H1 (cell line): ENCODE results near the gene UBE2V1. TPM values are rescaled to one million over a fixed set of nuclear protein-coding genes. Genes with fewer than 3 reads are reported as not detected.

ENCODE experiments used
- CTCF ChIA-PET: fragments of 300-600 bp; sonication (Branson Sonifier 250); formaldehyde crosslinking; loops from one replicate; lab custom pipeline; 2021; ENCODE audit not compliant: partially characterized antibody; lab: Charles Lee
- POLR2A ChIA-PET: fragments of 300-600 bp; sonication (Branson Sonifier 250); formaldehyde crosslinking; loops from one replicate; lab custom pipeline; 2021; ENCODE audit warnings: inconsistent platforms; ENCODE audit not compliant: partially characterized antibody; lab: Charles Lee
- DNase-seq, 2 experiments: peaks; one replicate each; pipeline versions ENCODE4 v3.0.0 to v3.0.0-alpha.2; 2010 to 2022; ENCODE audit warnings: low spot score in 2 of 2, low read depth in 1 of 2, mixed read lengths in 1 of 2
- FAIRE-seq: peaks from 2 replicates; lab custom pipeline; 2011; peaks lifted over from hg19 to GRCh38; lab: Jason Lieb, UNC
- H2AFZ ChIP-seq: 2 replicates; pipeline ENCODE4 v1.8.1; 2012; ENCODE audit warnings: low read length, inconsistent platforms
- H2AK5ac ChIP-seq: 2 replicates; pipeline ENCODE4 v1.6.1; 2013; ENCODE audit warnings: low read depth, low read length
- H2BK120ac ChIP-seq: replicated peaks from 2 replicates; pipeline ENCODE3; 2013; ENCODE audit warnings: low read depth, low read length, inconsistent platforms
- H2BK12ac ChIP-seq: 2 replicates; pipeline ENCODE4 v1.6.1; 2013; ENCODE audit warnings: low read depth, low read length
- H2BK15ac ChIP-seq: 2 replicates; pipeline ENCODE4 v1.6.1; 2013; ENCODE audit warnings: low read length
- H2BK20ac ChIP-seq: 2 replicates; pipeline ENCODE4 v1.6.1; 2013; ENCODE audit warnings: low read length
- H2BK5ac ChIP-seq: 2 replicates; pipeline ENCODE4 v1.6.1; 2013; ENCODE audit warnings: low read depth, low read length
- H3K14ac ChIP-seq: 2 replicates; pipeline ENCODE4 v1.6.1; 2013; ENCODE audit warnings: inconsistent platforms; ENCODE audit not compliant: insufficient read length
- H3K18ac ChIP-seq: 2 replicates; pipeline ENCODE4 v1.6.1; 2013; ENCODE audit warnings: low read length; ENCODE audit errors: extremely low read depth
- H3K23ac ChIP-seq: 2 replicates; pipeline ENCODE4 v1.6.1; 2013; ENCODE audit warnings: inconsistent platforms; ENCODE audit not compliant: insufficient read length
- H3K23me2 ChIP-seq: 2 replicates; pipeline ENCODE4 v1.6.1; 2013; ENCODE audit warnings: low read depth, low read length
- H3K27ac ChIP-seq: 2 replicates; pipeline ENCODE4 v1.6.1; 2011; ENCODE audit warnings: low read depth, low read length, inconsistent platforms
- H3K27me3 ChIP-seq, 4 experiments: replicated peaks in 1 of 4; 1 replicate in 1 of 4; 2 replicates in 3 of 4; pipeline versions ENCODE4 v1.6.1 to v1.8.1; 2011 to 2013; ENCODE audit warnings: low read length in 3 of 4, mild to moderate bottlenecking in 3 of 4, inconsistent platforms in 2 of 4, mixed read lengths in 2 of 4, moderate library complexity in 1 of 4; ENCODE audit not compliant: control insufficient read depth in 3 of 4, insufficient read depth in 3 of 4; ENCODE audit errors: extremely low read depth in 1 of 4
- H3K36me3 ChIP-seq, 4 experiments: 2 replicates each; pipeline versions ENCODE4 v1.6.1 to v1.8.1; 2011 to 2013; ENCODE audit warnings: mild to moderate bottlenecking in 4 of 4, low read length in 3 of 4, moderate library complexity in 2 of 4, control low read depth in 1 of 4, inconsistent platforms in 1 of 4; ENCODE audit not compliant: insufficient read depth in 4 of 4, control insufficient read depth in 2 of 4
- H3K4ac ChIP-seq: replicated peaks from 2 replicates; pipeline ENCODE3; 2013; ENCODE audit warnings: low read length, low read depth, mixed read lengths, inconsistent platforms; ENCODE audit not compliant: insufficient read length
- H3K4me1 ChIP-seq, 4 experiments: replicated peaks in 1 of 4; 1 replicate in 1 of 4; 2 replicates in 3 of 4; pipeline versions ENCODE4 v1.6.1 to v1.8.1; 2011 to 2013; ENCODE audit warnings: low read length in 3 of 4, inconsistent platforms in 2 of 4, mixed read lengths in 1 of 4; ENCODE audit not compliant: insufficient read depth in 4 of 4, control insufficient read depth in 3 of 4
- H3K4me2 ChIP-seq, 2 experiments: 2 replicates each; pipeline versions ENCODE4 v1.6.1 to v1.8.1; 2011 to 2013; ENCODE audit warnings: low read depth in 2 of 2, low read length in 2 of 2, control low read depth in 1 of 2, inconsistent platforms in 1 of 2, mild to moderate bottlenecking in 1 of 2; ENCODE audit not compliant: insufficient read depth in 1 of 2
- H3K4me3 ChIP-seq, 4 experiments: fragments of 200-600, 300-600 bp in 1 of 4; sonication (generic), shearing (Covaris generic), sonication (Bioruptor Twin) in 1 of 4; 2 replicates each; pipeline versions ENCODE4 v1.5.1 to v1.8.1; 2011 to 2016; ENCODE audit warnings: low read length in 4 of 4, low read depth in 3 of 4, control low read depth in 2 of 4, inconsistent platforms in 2 of 4, mild to moderate bottlenecking in 2 of 4, mixed read lengths in 1 of 4, moderate library complexity in 1 of 4; ENCODE audit not compliant: insufficient read depth in 2 of 4; ENCODE audit errors: extremely low read depth in 1 of 4
- H3K56ac ChIP-seq: replicated peaks from 2 replicates; pipeline ENCODE3; 2013; ENCODE audit warnings: low read depth, mild to moderate bottlenecking, mixed read lengths, low read length, inconsistent platforms; ENCODE audit not compliant: insufficient read length
- H3K79me1 ChIP-seq: 2 replicates; pipeline ENCODE4 v1.6.1; 2013; ENCODE audit warnings: low read depth, low read length, control low read depth
- H3K79me2 ChIP-seq, 2 experiments: 2 replicates each; pipeline versions ENCODE4 v1.6.1 to v1.8.1; 2012 to 2013; ENCODE audit warnings: low read length in 2 of 2, mild to moderate bottlenecking in 2 of 2, inconsistent platforms in 1 of 2; ENCODE audit not compliant: insufficient read depth in 2 of 2, control insufficient read depth in 1 of 2
- H3K9ac ChIP-seq, 4 experiments: replicated peaks in 1 of 4; 1 replicate in 1 of 4; 2 replicates in 3 of 4; pipeline versions ENCODE4 v1.6.1 to v1.8.1; 2011 to 2013; ENCODE audit warnings: low read depth in 3 of 4, low read length in 3 of 4, control low read depth in 2 of 4, mild to moderate bottlenecking in 2 of 4, moderate library complexity in 2 of 4, inconsistent platforms in 1 of 4; ENCODE audit errors: extremely low read depth in 1 of 4
- H3K9me3 ChIP-seq, 2 experiments: 2 replicates each; pipeline versions ENCODE4 v1.6.1 to v1.8.1; 2012 to 2013; ENCODE audit warnings: mild to moderate bottlenecking in 2 of 2, moderate library complexity in 2 of 2, control low read depth in 1 of 2, inconsistent platforms in 1 of 2, low read depth in 1 of 2, low read length in 1 of 2, mixed read lengths in 1 of 2; ENCODE audit not compliant: insufficient read depth in 2 of 2
- H4K20me1 ChIP-seq, 2 experiments: replicated peaks in 1 of 2; 2 replicates each; pipeline versions ENCODE3 to v1.8.1; 2011 to 2013; ENCODE audit warnings: inconsistent platforms in 2 of 2, low read length in 2 of 2, mild to moderate bottlenecking in 1 of 2; ENCODE audit not compliant: insufficient read depth in 2 of 2, control insufficient read depth in 1 of 2
- H4K5ac ChIP-seq: 2 replicates; pipeline ENCODE4 v1.6.1; 2013; ENCODE audit warnings: low read length, low read depth, mixed read lengths, inconsistent platforms; ENCODE audit not compliant: insufficient read length
- H4K8ac ChIP-seq: 2 replicates; pipeline ENCODE4 v1.8.0; 2013; ENCODE audit warnings: mild to moderate bottlenecking, moderate library complexity, low read length, inconsistent platforms; ENCODE audit not compliant: insufficient read depth; ENCODE audit errors: extremely low read depth
- H4K91ac ChIP-seq: replicated peaks from 2 replicates; pipeline ENCODE3; 2013; ENCODE audit warnings: low read length, mixed read lengths, inconsistent platforms; ENCODE audit not compliant: insufficient read length
- CTBP2 ChIP-seq: IDR thresholded peaks from 2 replicates; pipeline ENCODE4 v1.7.0; 2011; ENCODE audit warnings: borderline replicate concordance, mild to moderate bottlenecking, moderate library complexity, mixed read lengths, low read length; ENCODE audit not compliant: insufficient read depth, insufficient read length
- HDAC2 ChIP-seq, 2 experiments: fragments of 300-600 bp in 1 of 2; sonication (generic) in 1 of 2; IDR thresholded peaks; 2 replicates each; pipeline ENCODE4 v1.6.1; 2011 to 2012; ENCODE audit warnings: low read depth in 2 of 2, low read length in 2 of 2, mild to moderate bottlenecking in 2 of 2, moderate library complexity in 2 of 2, borderline replicate concordance in 1 of 2, inconsistent platforms in 1 of 2
- KDM4A ChIP-seq: IDR thresholded peaks from one replicate; pipeline ENCODE4 v1.7.1; 2012; ENCODE audit warnings: low read depth, mild to moderate bottlenecking, moderate library complexity, low read length, inconsistent platforms; ENCODE audit not compliant: severe bottlenecking
- KDM5A ChIP-seq: fragments of 200-600 bp; IDR thresholded peaks from 2 replicates; pipeline ENCODE4 v1.7.1; 2012; ENCODE audit warnings: mild to moderate bottlenecking, low read length, inconsistent platforms, mixed read lengths
- SIN3A ChIP-seq, 2 experiments: IDR thresholded peaks in 1 of 2; conservative IDR thresholded peaks in 1 of 2; 2 replicates each; pipeline ENCODE4 v1.6.1; 2011 to 2012; ENCODE audit warnings: low read length in 2 of 2, improper control_type of control experiment in 1 of 2, low read depth in 1 of 2, mild to moderate bottlenecking in 1 of 2
- SP4 ChIP-seq: IDR thresholded peaks from 2 replicates; pipeline ENCODE4 v1.6.1; 2012; ENCODE audit warnings: low read length, inconsistent platforms
- WGBS, 2 experiments: shearing (Covaris generic) in 1 of 2; methylation state at CpG; one replicate each; pipeline versions ENCODE4 v1.1.6 to v1.1.7; 2013 to 2015; ENCODE audit warnings: low lambda C conversion rate in 2 of 2, mixed read lengths in 2 of 2, inconsistent platforms in 1 of 2, low coverage in 1 of 2, missing lambda C conversion rate in 1 of 2; ENCODE audit not compliant: insufficient replicate concordance in 2 of 2, insufficient coverage in 1 of 2, insufficient read length in 1 of 2; ENCODE audit errors: extremely low coverage in 1 of 2, missing lambda C conversion rate in 1 of 2; 5-methylcytosine and 5-hydroxymethylcytosine counted together
- polyA plus RNA-seq, 7 experiments: library from polyadenylated mRNA; depleted of rRNA in 3 of 7; stranded (reverse) in 5 of 7; unstranded in 2 of 7; fragments of >200 nt in 5 of 7; fragments of 200-250 nt in 2 of 7; gene quantifications; 1 replicate in 5 of 7; 2 replicates in 1 of 7; 4 replicates in 1 of 7; pipeline versions ENCODE4 v1.2.1 to v1.2.3, GENCODE V29; 2011 to 2013; ENCODE audit warnings: missing spikeins in 2 of 7, mixed read lengths in 2 of 7
- total RNA-seq: library from RNA; stranded (reverse); fragmentation: NEBNext Ultra II Directional; extraction: Animal tissue kit (Norgen Biotek cat#: 25700); gene quantifications from 2 replicates; pipeline ENCODE4 v1.2.1, GENCODE V29; 2021

UBE2V1 gene
- total and polyA plus RNA-seq, 2 of the 8 experiments (the other 6 are each of a cell fraction or from before 2014, with no cell fraction given) = 141 to 184 TPM

DNA sequence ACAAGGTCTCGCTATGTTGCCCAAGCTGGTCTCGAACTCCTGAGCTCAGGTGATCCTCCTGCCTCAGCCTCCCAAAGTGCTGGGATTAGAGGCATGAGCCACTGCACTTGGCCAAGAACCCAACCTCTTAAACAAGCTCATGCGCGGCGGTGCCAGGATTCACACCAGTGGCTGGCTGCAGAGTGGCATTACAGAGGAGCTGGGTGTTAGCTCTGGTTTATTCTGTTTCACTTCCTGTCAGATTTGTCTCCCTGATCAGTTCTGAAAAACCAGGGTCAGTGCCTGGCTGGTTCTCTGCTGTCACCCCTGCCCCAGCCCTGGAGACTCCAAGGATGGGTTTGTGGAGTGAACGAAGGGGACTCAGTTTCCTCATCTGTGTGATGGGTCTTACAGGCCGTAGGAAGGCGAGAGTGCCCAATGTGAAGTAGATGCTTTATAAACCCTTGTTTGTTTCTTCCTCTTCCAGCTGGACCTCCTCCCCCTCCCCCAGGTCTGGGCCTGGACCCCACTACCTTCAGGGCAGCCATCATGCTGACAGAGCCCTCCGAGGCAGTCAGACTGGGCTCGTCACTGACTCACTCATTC, 63.4 kb downstream of the UBE2V1 start:
- H3K9me3 ChIP-seq = no peaks in the 10 kb centered on the region
- POLR2A ChIA-PET = interaction anchor here (0.6 to 1.3 kb wide), 4 partner anchors 9 to 134 kb away, joined by 3 to 4 read pairs (median 3); no protein-coding TSS in a partner anchor
- no peak overlapping the region for H3K4ac ChIP-seq
- H3K23me2 ChIP-seq = no peaks in the 10 kb centered on the region
- H3K23ac ChIP-seq = no peak overlapping the region
- peak overlapping the region; percentile 29; the same call in 1 of the 2 replicates for H2BK15ac ChIP-seq
- H3K4me2 ChIP-seq = no peak overlapping the region
- H2BK20ac ChIP-seq = no peak overlapping the region
- TF ChIP-seq SP4 (no peak), KDM5A (no peak), SIN3A (conservative IDR thresholded peaks at IDR 0.05 in 1 of 2, IDR thresholded peaks at IDR 0.05 in 1 of 2; ENCODE audit: low read depth in 1 of 2, low read length in 2 of 2) (no peak), CTBP2 (no peak), HDAC2 (IDR thresholded peaks at IDR 0.05; ENCODE audit: borderline replicate concordance in 1 of 2, low read depth in 2 of 2, low read length in 2 of 2) (no peak), KDM4A (no peak)
- TF ChIP-seq, all 59 proteins: peak for 0
- Histone ChIP-seq H3K9ac (no peak overlapping the region), H2AFZ (no peak overlapping the region), H2BK120ac (no peak overlapping the region), H3K79me1 (no peaks in the 10 kb centered on the region), H3K36me3 (no peaks in the 10 kb centered on the region), H3K14ac (no peak overlapping the region), H3K4me3 (no peak overlapping the region), H3K27me3 (no peaks in the 10 kb centered on the region), H3K79me2 (no peaks in the 10 kb centered on the region), H3K56ac (no peak overlapping the region), H2BK12ac (no peak overlapping the region), H3K4me1 (peaks cover 0 to 3% (median 0%) of the 10 kb centered on the region in 4 experiments; a peak in 2 of 7 replicates), H4K5ac (no peak overlapping the region), H4K8ac (peak overlapping the region; percentile 35; the same call in 1 of the 2 replicates), H4K20me1 (no peaks in the 10 kb centered on the region), H2AK5ac (no peak overlapping the region), H2BK5ac (no peak overlapping the region), H3K18ac (no peak overlapping the region), H4K91ac (no peak overlapping the region), H3K27ac (no peak overlapping the region)
- FAIRE-seq (no peak), DNase-seq (no peak)
- CTCF ChIA-PET = interaction anchor here (0.9 to 1.5 kb wide), 7 partner anchors 12 to 130 kb away, joined by 3 to 8 read pairs (median 4); no protein-coding TSS in a partner anchor
- WGBS, 2 experiments = 89% methylated on average over 10 of the region's 10 CpGs; no CpG with 5 or more reads in 1 of the 2 experiments
